ENCODE data around the gene FHIT. TPM values are rescaled to one million over a fixed set of nuclear protein-coding genes. Genes with fewer than 3 reads are reported as not detected.

Gene FHIT
- total and polyA plus RNA-seq, 4 donors: 2.1 to 14.7 (median 6.6) TPM

DNA sequence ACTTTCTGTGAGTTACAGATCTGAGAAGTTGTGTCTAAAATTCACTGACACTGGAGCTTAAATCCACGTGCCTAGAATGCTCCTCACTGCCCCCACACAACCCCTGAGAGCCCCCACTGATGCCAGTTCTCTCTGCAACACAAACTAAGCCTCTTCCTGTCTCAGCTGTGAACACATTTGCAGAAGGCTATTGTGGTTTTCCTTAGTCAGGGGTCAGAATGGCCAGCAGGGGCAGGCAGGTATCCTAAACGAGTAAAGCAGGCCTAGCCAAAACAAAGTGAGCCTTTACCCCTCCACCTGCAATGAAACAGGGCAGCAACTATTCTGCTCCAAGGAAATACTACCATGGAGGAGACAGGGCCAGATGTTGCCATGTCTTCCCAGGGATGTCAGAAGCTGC is 78.6 kb downstream of the FHIT start:
- WGBS: 40% methylated on average over 2 of the region's 2 CpGs
- Histone ChIP-seq H3K4me1 (ENCODE audit: control insufficient read depth in 4 of 4, insufficient read depth in 4 of 4, low read length in 3 of 4) (peaks cover 0 to 10% (median 3%) of the 10 kb centered on the region in 4 donors), H3K9me3 (ENCODE audit: control insufficient read depth in 4 of 4, low read length in 3 of 4) (no peaks in the 10 kb centered on the region), H3K4me3 (ENCODE audit: low read depth in 1 of 3, low read length in 3 of 3) (no peak overlapping the region), H3K27me3 (ENCODE audit: control insufficient read depth in 4 of 4, insufficient read depth in 4 of 4, low read length in 3 of 4) (no peaks in the 10 kb centered on the region), H3K9ac (ENCODE audit: low read depth in 1 of 2, low read length in 2 of 2) (no peak overlapping the region), H3K27ac (ENCODE audit: low read depth in 1 of 2, low read length in 2 of 2) (no peak overlapping the region), H3K36me3 (ENCODE audit: control insufficient read depth in 4 of 4, insufficient read depth in 3 of 4, low read depth in 1 of 4, low read length in 3 of 4) (no peaks in the 10 kb centered on the region)
- no peak for DNase-seq (ENCODE audit: low spot score)
- TF ChIP-seq, protein P1, sequence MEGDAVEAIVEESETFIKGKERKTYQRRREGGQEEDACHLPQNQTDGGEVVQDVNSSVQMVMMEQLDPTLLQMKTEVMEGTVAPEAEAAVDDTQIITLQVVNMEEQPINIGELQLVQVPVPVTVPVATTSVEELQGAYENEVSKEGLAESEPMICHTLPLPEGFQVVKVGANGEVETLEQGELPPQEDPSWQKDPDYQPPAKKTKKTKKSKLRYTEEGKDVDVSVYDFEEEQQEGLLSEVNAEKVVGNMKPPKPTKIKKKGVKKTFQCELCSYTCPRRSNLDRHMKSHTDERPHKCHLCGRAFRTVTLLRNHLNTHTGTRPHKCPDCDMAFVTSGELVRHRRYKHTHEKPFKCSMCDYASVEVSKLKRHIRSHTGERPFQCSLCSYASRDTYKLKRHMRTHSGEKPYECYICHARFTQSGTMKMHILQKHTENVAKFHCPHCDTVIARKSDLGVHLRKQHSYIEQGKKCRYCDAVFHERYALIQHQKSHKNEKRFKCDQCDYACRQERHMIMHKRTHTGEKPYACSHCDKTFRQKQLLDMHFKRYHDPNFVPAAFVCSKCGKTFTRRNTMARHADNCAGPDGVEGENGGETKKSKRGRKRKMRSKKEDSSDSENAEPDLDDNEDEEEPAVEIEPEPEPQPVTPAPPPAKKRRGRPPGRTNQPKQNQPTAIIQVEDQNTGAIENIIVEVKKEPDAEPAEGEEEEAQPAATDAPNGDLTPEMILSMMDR (IDR thresholded peaks at IDR 0.05; ENCODE audit: low read depth, low read length, missing input control): peak; percentile 35
- TF ChIP-seq TAF1 (conservative IDR thresholded peaks at IDR 0.05) (no peak), RAD21 (IDR thresholded peaks at IDR 0.05) (peak; percentile 53 to 73), HNF4A (conservative IDR thresholded peaks at IDR 0.05) (peak; percentile 22 to 24)

DNA sequence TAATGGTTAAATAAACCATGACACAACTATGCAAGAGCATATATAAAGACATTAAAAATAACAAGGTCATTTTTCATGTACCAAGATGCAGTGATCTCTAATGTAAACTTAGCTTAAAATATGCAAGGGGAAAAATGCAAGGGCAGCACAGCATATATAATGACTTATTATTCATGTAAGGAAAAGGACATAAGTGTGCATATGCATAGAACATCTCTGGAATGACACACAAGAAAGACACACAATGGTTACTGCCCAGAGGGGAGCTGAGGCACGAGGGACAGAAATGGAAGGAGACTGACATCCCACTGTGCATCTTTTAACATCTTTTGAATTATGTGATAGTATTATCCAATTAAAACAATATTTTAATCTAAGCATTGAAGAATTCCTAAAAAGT is 79.0 kb downstream of the FHIT start:
- Histone ChIP-seq H3K9me3 (ENCODE audit: control insufficient read depth in 4 of 4, low read length in 3 of 4) (no peaks in the 10 kb centered on the region), H3K36me3 (ENCODE audit: control insufficient read depth in 4 of 4, insufficient read depth in 3 of 4, low read depth in 1 of 4, low read length in 3 of 4) (no peaks in the 10 kb centered on the region), H3K27ac (ENCODE audit: low read depth in 1 of 2, low read length in 2 of 2) (no peak overlapping the region), H3K27me3 (ENCODE audit: control insufficient read depth in 4 of 4, insufficient read depth in 4 of 4, low read length in 3 of 4) (no peaks in the 10 kb centered on the region), H3K4me3 (ENCODE audit: low read depth in 1 of 3, low read length in 3 of 3) (no peak overlapping the region), H3K9ac (ENCODE audit: low read depth in 1 of 2, low read length in 2 of 2) (no peak overlapping the region), H3K4me1 (ENCODE audit: control insufficient read depth in 4 of 4, insufficient read depth in 4 of 4, low read length in 3 of 4) (peaks cover 0 to 10% (median 3%) of the 10 kb centered on the region in 4 donors)
- TF ChIP-seq FOXA1 (IDR thresholded peaks at IDR 0.05) (no peak), RXRA (IDR thresholded peaks at IDR 0.05) (no peak), FOXA2 (IDR thresholded peaks at IDR 0.05) (no peak), NR2F2 (IDR thresholded peaks at IDR 0.05) (no peak), JUND (IDR thresholded peaks at IDR 0.05) (no peak), EGR1 (IDR thresholded peaks at IDR 0.05; ENCODE audit: low read depth in 2 of 2) (no peak), HNF4G (IDR thresholded peaks at IDR 0.05) (no peak), TAF1 (conservative IDR thresholded peaks at IDR 0.05) (no peak)
- TF ChIP-seq, protein P2, sequence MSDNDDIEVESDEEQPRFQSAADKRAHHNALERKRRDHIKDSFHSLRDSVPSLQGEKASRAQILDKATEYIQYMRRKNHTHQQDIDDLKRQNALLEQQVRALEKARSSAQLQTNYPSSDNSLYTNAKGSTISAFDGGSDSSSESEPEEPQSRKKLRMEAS (IDR thresholded peaks at IDR 0.05): no peak
- TF ChIP-seq, protein P3, sequence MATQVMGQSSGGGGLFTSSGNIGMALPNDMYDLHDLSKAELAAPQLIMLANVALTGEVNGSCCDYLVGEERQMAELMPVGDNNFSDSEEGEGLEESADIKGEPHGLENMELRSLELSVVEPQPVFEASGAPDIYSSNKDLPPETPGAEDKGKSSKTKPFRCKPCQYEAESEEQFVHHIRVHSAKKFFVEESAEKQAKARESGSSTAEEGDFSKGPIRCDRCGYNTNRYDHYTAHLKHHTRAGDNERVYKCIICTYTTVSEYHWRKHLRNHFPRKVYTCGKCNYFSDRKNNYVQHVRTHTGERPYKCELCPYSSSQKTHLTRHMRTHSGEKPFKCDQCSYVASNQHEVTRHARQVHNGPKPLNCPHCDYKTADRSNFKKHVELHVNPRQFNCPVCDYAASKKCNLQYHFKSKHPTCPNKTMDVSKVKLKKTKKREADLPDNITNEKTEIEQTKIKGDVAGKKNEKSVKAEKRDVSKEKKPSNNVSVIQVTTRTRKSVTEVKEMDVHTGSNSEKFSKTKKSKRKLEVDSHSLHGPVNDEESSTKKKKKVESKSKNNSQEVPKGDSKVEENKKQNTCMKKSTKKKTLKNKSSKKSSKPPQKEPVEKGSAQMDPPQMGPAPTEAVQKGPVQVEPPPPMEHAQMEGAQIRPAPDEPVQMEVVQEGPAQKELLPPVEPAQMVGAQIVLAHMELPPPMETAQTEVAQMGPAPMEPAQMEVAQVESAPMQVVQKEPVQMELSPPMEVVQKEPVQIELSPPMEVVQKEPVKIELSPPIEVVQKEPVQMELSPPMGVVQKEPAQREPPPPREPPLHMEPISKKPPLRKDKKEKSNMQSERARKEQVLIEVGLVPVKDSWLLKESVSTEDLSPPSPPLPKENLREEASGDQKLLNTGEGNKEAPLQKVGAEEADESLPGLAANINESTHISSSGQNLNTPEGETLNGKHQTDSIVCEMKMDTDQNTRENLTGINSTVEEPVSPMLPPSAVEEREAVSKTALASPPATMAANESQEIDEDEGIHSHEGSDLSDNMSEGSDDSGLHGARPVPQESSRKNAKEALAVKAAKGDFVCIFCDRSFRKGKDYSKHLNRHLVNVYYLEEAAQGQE (IDR thresholded peaks at IDR 0.05): no peak
- WGBS: 97% methylated on average over 1 of the region's 1 CpG
- no peak for DNase-seq (ENCODE audit: low spot score)

DNA sequence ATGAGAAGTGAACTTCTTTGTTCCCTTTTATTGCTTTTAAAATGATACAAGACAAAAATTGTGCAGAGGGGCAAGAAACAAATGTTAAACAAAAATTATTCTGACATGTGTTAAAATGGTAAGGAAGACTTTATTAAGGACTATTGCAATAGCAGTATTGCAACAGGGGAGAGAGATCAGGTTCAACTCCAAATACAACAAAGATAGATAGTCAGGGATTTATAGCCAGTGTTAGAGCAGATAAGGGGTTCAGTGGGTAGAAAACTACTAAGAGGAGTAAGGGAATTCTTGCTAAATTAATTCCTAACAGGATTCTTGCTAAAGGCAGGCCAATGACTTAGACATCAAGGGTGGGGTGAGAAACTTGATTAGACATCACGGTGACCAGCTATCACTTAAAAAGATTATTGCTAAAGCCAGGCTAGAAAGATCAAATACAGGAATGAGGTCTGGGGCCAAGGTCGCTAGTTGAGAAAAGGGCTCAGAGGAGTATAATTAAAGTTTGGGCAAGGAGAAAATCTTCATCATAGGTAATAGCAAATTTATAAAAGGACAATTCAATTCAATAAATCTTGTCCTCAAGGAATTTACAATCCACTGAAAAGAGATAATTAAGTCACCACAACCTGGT is 81.5 kb downstream of the FHIT start:
- H3K27ac ChIP-seq (ENCODE audit: low read depth in 1 of 2, low read length in 2 of 2): no peak overlapping the region
- H3K4me3 ChIP-seq (ENCODE audit: low read depth in 1 of 3, low read length in 3 of 3): no peak overlapping the region
- H3K9ac ChIP-seq (ENCODE audit: low read depth in 1 of 2, low read length in 2 of 2): no peak overlapping the region
- H3K9me3 ChIP-seq (ENCODE audit: control insufficient read depth in 4 of 4, low read length in 3 of 4): peaks cover 0 to 1% (median 0%) of the 10 kb centered on the region in 4 donors
- no peak for DNase-seq (ENCODE audit: low spot score)
- no peaks in the 10 kb centered on the region for H3K36me3 ChIP-seq (ENCODE audit: control insufficient read depth in 4 of 4, insufficient read depth in 3 of 4, low read depth in 1 of 4, low read length in 3 of 4)
- H3K27me3 ChIP-seq (ENCODE audit: control insufficient read depth in 4 of 4, insufficient read depth in 4 of 4, low read length in 3 of 4): no peaks in the 10 kb centered on the region
- peaks cover 0 to 10% (median 3%) of the 10 kb centered on the region in 4 donors for H3K4me1 ChIP-seq (ENCODE audit: control insufficient read depth in 4 of 4, insufficient read depth in 4 of 4, low read length in 3 of 4)
- 55% methylated on average over 2 of the region's 2 CpGs for WGBS
- TF ChIP-seq, protein P3 (IDR thresholded peaks at IDR 0.05): no peak
- no peak for TF ChIP-seq NR2F2 (IDR thresholded peaks at IDR 0.05)
- TF ChIP-seq, protein P2 (IDR thresholded peaks at IDR 0.05): no peak
- TF ChIP-seq, protein P1 (IDR thresholded peaks at IDR 0.05; ENCODE audit: low read depth, low read length, missing input control): no peak
- TF ChIP-seq RAD21 (IDR thresholded peaks at IDR 0.05): peak; percentile 8 to 41
- no peak for TF ChIP-seq TAF1 (conservative IDR thresholded peaks at IDR 0.05)
- no peak for TF ChIP-seq FOXA1 (IDR thresholded peaks at IDR 0.05)
- no peak for TF ChIP-seq FOXA2 (IDR thresholded peaks at IDR 0.05)
- TF ChIP-seq EGR1 (IDR thresholded peaks at IDR 0.05; ENCODE audit: low read depth in 2 of 2): no peak
- peak; percentile 69 to 73 for TF ChIP-seq HNF4A (conservative IDR thresholded peaks at IDR 0.05)

Measured in liver (tissue), 9 donors.